Activated CD8-positive, alpha-beta T cell treated with anti-CD3 and anti-CD28 coated beads for 36 hours (primary cell): ENCODE results near the gene ZBTB25. TPM values are rescaled to one million over a fixed set of nuclear protein-coding genes. Genes with fewer than 3 reads are reported as not detected.

Experiments
- ATAC-seq: fragments of 200-7000 bp; cut with Tn5 transposase; one replicate; pipeline ENCODE4 v1.10.0; 2021; ENCODE audit warnings: mild to moderate bottlenecking, moderate library complexity
- CTCF ChIA-PET: fragments of 350-600 bp; sonication (Branson Sonifier 250); formaldehyde crosslinking; loops from one replicate; lab custom pipeline; 2021; ENCODE audit warnings: antibody characterized with exemption; lab: Charles Lee
- POLR2A ChIA-PET: fragments of 350-600 bp; sonication (Branson Sonifier 250); formaldehyde crosslinking; loops from one replicate; lab custom pipeline; 2021; ENCODE audit warnings: antibody characterized with exemption; lab: Charles Lee
- DNase-seq: peaks from one replicate; pipeline ENCODE4 v3.0.0-alpha.2; 2020
- H3K27ac Mint-ChIP-seq: one replicate; pipeline ENCODE4 v1.8.0; 2021; ENCODE audit warnings: mild to moderate bottlenecking, mixed read lengths
- H3K27me3 Mint-ChIP-seq: one replicate; pipeline ENCODE4 v1.8.0; 2021; ENCODE audit warnings: mixed read lengths
- H3K36me3 Mint-ChIP-seq: one replicate; pipeline ENCODE4 v1.8.0; 2021; ENCODE audit warnings: low read depth, mixed read lengths
- H3K4me1 Mint-ChIP-seq: one replicate; pipeline ENCODE4 v1.8.0; 2021; ENCODE audit warnings: low read depth, mixed read lengths
- H3K4me3 Mint-ChIP-seq: one replicate; pipeline ENCODE4 v1.8.0; 2021; ENCODE audit warnings: mild to moderate bottlenecking, moderate library complexity, mixed read lengths
- H3K9me3 Mint-ChIP-seq: one replicate; pipeline ENCODE4 v1.8.0; 2021; ENCODE audit warnings: mixed read lengths
- intact Hi-C: fragments of 100-400 bp; cut with micrococcal nuclease; formaldehyde crosslinking; loops from one replicate; pipeline ENCODE4 v1.10.0; 2022
- total RNA-seq, 2 experiments: library from RNA; stranded (reverse); gene quantifications; one replicate each; pipeline ENCODE4 v1.2.3, GENCODE V29; 2021
- TF ChIP-seq, protein P1 (sequence below): fragments of 200-600 bp; IDR thresholded peaks from one replicate; pipeline ENCODE4 v1.8.0; 2022; ENCODE audit warnings: antibody characterized with exemption, mild to moderate bottlenecking

ZBTB25 gene
- total RNA-seq, 2 experiments from 2014 or later = 58.6 to 58.8 TPM

DNA sequence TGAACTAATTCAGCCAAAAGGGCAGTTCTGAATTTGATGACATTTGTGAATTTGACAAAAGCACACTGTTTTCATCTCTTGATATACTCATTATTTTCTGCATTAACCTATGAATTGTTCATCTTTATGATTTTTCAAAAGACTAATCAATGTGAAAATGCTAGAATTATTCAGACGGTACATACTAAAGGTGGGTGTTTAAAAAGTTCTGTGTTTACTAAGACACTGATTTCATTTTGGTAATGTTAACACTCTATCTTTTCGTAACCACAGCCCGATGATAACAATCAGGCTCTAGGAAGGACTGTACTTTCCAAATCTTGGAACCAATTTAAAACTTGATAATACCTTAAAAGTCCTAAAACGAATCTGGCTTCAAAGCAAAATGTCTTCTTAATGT, 28.9 kb downstream of the ZBTB25 start:
- no peak for DNase-seq
- H3K27ac Mint-ChIP-seq = no peak overlapping the region
- peaks cover 13% of the 10 kb centered on the region for H3K36me3 Mint-ChIP-seq
- no peak for ATAC-seq
- ChIA-PET POLR2A (no interaction called here), CTCF (interaction anchor here (1.3 to 2.5 kb wide), 3 partner anchors 36 to 55 kb away, joined by 3 to 9 read pairs (median 6); no protein-coding TSS in a partner anchor)
- intact Hi-C loops = loop anchor here (10.0 kb wide), 1 partner anchor 130 kb away; no protein-coding TSS in a partner anchor
- peaks cover 32% of the 10 kb centered on the region for H3K4me1 Mint-ChIP-seq
- no peaks in the 10 kb centered on the region for H3K9me3 Mint-ChIP-seq
- no peaks in the 10 kb centered on the region for H3K27me3 Mint-ChIP-seq
- H3K4me3 Mint-ChIP-seq = no peak overlapping the region
- TF ChIP-seq, protein P1, sequence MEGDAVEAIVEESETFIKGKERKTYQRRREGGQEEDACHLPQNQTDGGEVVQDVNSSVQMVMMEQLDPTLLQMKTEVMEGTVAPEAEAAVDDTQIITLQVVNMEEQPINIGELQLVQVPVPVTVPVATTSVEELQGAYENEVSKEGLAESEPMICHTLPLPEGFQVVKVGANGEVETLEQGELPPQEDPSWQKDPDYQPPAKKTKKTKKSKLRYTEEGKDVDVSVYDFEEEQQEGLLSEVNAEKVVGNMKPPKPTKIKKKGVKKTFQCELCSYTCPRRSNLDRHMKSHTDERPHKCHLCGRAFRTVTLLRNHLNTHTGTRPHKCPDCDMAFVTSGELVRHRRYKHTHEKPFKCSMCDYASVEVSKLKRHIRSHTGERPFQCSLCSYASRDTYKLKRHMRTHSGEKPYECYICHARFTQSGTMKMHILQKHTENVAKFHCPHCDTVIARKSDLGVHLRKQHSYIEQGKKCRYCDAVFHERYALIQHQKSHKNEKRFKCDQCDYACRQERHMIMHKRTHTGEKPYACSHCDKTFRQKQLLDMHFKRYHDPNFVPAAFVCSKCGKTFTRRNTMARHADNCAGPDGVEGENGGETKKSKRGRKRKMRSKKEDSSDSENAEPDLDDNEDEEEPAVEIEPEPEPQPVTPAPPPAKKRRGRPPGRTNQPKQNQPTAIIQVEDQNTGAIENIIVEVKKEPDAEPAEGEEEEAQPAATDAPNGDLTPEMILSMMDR = no peak

DNA sequence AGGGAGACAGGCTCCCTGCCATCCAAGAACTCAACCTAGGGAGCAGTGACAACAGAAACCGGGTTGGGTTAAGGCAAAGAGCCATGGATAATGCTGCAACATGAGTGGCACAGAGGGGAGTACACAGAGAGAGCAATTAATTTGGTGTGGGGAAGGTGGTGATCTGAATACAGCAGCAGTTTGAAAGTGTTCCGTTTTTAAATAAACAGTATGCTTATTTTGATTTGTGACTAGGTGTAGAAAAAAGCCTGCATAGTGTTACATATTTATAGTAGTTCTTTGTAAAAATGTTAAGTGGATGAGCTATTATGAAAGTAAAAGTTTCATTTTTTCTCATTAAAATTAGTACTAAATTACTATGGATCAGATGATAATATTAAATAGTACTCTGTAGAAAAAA, 29.6 kb downstream of the ZBTB25 start:
- Mint-ChIP-seq H3K27ac (peak overlapping the region; percentile 38), H3K9me3 (no peaks in the 10 kb centered on the region), H3K4me1 (peaks cover 37% of the 10 kb centered on the region), H3K4me3 (no peak overlapping the region), H3K36me3 (peaks cover 11% of the 10 kb centered on the region), H3K27me3 (no peaks in the 10 kb centered on the region)
- ChIA-PET CTCF (interaction anchor here (1.3 to 2.5 kb wide), 3 partner anchors 37 to 54 kb away, joined by 3 to 9 read pairs (median 6); no protein-coding TSS in a partner anchor), POLR2A (no interaction called here)
- ATAC-seq = peak; percentile 10
- TF ChIP-seq, protein P1 = no peak
- intact Hi-C loops = loop anchor here (10.0 kb wide), 1 partner anchor 129 kb away; no protein-coding TSS in a partner anchor
- DNase-seq = no peak

DNA sequence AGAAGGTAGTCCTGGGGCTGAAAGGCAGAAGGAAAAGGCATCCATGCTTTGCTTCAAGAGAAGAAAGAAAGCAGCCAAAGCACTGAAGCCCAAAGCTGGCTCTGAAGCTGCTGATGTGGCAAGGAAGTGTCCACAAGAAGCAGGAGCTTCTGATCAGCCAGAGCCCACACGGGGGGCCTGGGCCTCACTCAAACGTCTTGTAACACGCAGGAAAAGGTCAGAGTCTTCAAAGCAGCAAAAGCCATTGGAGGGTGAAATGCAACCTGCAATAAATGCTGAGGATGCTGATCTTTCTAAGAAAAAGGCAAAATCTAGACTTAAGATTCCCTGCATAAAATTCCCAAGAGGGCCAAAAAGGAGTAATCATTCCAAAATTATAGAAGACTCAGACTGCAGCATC, 35.2 kb downstream of the ZBTB25 start:
- Mint-ChIP-seq H3K9me3 (no peaks in the 10 kb centered on the region), H3K36me3 (peaks cover 12% of the 10 kb centered on the region), H3K27ac (peak overlapping the region; percentile 43), H3K27me3 (no peaks in the 10 kb centered on the region), H3K4me3 (no peak overlapping the region), H3K4me1 (peaks cover 47% of the 10 kb centered on the region)
- ChIA-PET POLR2A (interaction anchor here (0.9 to 2.1 kb wide), 2 partner anchors 20 to 81 kb away, joined by 3 to 8 read pairs; partner anchors contain the start of gene MTHFD1), CTCF (interaction anchor here (0.9 to 2.1 kb wide), 3 partner anchors 10 to 124 kb away, joined by 3 to 13 read pairs (median 3); no protein-coding TSS in a partner anchor)
- DNase-seq (peak; percentile 41), ATAC-seq (no peak)
- TF ChIP-seq, protein P1 = no peak
- intact Hi-C loops = no loop called here

DNA sequence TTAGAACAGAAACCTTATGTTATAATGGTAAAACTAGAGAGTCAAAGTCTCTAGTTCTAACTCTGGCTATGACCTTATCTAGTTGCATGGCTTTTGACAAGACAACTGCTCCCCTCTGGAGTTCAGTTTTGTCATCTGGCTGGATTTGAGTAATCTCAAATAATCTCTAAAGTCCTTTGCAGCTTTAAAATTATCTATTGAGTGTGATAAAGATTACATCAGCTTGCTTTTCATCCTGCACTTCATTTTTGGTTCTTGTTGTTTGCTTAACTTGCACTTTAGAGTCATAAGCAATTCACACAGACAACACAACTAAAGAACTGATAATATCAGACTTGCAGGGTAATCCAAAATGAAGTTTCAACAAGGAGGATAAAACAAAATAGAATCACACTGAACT, 36.1 kb downstream of the ZBTB25 start:
- Mint-ChIP-seq H3K36me3 (peaks cover 17% of the 10 kb centered on the region), H3K27me3 (no peaks in the 10 kb centered on the region), H3K4me1 (peaks cover 47% of the 10 kb centered on the region), H3K9me3 (no peaks in the 10 kb centered on the region), H3K27ac (no peak overlapping the region), H3K4me3 (no peak overlapping the region)
- DNase-seq (no peak), ATAC-seq (no peak)
- intact Hi-C loops = no loop called here
- TF ChIP-seq, protein P1 = no peak
- CTCF ChIA-PET = interaction anchor here (0.8 to 5.7 kb wide), 4 partner anchors 11 to 43 kb away, joined by 3 to 26 read pairs (median 10); no protein-coding TSS in a partner anchor
- POLR2A ChIA-PET = interaction anchor here (1.2 to 2.4 kb wide), 3 partner anchors 23 to 37 kb away, joined by 3 to 11 read pairs (median 5); partner anchors contain the start of genes ZBTB1 and ZBTB25

DNA sequence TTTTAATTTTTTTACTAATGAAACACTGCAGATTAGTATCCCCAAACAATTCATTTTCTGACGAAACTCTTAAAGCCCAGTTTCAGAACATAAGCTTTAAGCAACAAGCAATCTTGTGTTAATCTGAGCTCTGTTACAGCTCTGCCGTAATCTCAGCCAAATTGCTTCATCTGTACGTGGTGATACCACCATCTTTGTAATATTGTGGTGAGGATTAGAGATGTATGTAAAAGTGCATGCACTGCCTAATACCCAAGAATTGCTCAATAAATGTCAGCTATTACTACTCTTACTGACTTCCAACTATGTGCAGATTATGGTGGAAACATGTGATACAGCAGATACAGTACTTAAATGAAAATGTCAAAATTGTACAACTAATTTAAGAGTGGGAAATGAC, 36.5 kb downstream of the ZBTB25 start:
- intact Hi-C loops = no loop called here

More for the DNA sequence above, 36.5 kb downstream of the ZBTB25 start:
- Mint-ChIP-seq H3K4me3 (no peak overlapping the region), H3K9me3 (no peaks in the 10 kb centered on the region), H3K4me1 (peaks cover 47% of the 10 kb centered on the region), H3K36me3 (peaks cover 19% of the 10 kb centered on the region), H3K27me3 (no peaks in the 10 kb centered on the region), H3K27ac (no peak overlapping the region)
- ChIA-PET POLR2A (interaction anchor here (1.2 to 2.4 kb wide), 3 partner anchors 22 to 38 kb away, joined by 3 to 11 read pairs (median 5); partner anchors contain the start of genes ZBTB1 and ZBTB25), CTCF (interaction anchor here (0.8 to 5.7 kb wide), 4 partner anchors 11 to 44 kb away, joined by 3 to 26 read pairs (median 10); no protein-coding TSS in a partner anchor)
- TF ChIP-seq, protein P1 = no peak
- DNase-seq = no peak
- no peak for ATAC-seq
